Left forelimb (tissue), 1 donor: ENCODE results near the gene FAM114A1.

Experiments used
- DNase-seq: peaks from one replicate; pipeline ENCODE4 v3.0.0-alpha.2; 2018; ENCODE audit warnings: low spot score

FAM114A1 gene

DNA sequence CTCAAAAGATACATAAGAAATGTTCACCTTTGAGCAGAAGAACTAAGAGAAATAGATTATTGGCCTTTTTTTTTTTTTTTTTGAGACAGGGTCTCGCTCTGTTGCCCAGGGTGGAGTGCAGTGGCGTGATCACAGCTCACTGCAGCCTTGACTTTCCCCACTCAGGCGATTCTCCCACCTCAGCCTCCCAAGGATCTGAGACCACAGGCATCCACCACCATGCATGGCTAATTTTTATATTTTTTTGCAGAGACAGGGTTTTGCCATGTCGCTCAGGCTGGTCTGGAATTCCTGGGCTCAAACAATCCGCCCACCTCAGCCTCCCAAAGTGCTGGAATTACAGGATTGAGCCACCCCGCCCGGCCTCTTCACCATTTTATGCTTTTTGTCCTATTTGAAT is 8.1 kb upstream of the FAM114A1 start:
- DNase-seq: no peak

GRCh38 chr4:38860788-38861424 is 6.7 kb upstream of the FAM114A1 start:
- no peak for DNase-seq

DNA sequence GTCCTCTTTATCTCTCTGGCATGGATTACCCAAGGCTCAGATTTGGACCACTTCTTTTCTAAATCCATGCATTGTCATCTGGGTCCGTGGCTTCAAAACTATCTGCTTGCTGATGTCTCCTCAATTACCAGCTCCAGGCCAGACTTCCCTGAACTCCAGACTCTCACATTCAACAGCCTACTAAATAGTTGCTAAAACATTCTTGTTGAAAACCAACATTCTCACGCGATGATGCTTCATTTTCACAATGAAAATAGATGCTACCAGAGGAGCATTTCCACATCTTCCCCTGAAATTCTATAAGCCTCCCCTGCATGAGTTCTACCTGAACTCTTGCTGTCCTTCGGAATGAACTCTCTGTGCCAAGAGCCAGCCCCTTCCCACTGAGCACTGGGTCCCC is 5.8 kb upstream of the FAM114A1 start:
- no peak for DNase-seq

DNA sequence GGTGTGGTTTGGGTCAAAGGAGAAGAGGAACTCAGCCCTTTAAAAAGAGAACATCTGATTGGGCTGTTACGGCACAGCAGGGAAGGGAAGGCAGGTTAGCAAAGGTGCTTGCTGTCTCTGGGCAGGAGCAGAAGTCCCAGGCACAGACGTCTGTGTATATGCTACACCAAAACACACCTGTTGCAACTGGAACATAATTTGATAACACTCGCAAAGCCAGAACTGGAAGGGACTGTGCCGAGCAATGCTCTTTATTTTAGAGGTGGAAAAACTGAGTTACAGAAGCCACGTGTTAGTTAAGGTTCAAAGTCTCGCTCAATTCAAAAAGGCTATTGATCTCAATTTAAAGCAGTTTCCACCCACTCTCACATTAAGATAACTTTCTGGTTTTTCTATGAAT is 2.2 kb upstream of the FAM114A1 start:
- no peak for DNase-seq

GRCh38 chr4:38866973-38867477 is 581 bp upstream of the FAM114A1 start:
- no peak for DNase-seq

GRCh38 chr4:38868059-38868960 is 704 bp downstream of the FAM114A1 start:
- DNase-seq: peak; percentile 79

GRCh38 chr4:38869511-38869910 is 1.9 kb downstream of the FAM114A1 start:
- no peak for DNase-seq

DNA sequence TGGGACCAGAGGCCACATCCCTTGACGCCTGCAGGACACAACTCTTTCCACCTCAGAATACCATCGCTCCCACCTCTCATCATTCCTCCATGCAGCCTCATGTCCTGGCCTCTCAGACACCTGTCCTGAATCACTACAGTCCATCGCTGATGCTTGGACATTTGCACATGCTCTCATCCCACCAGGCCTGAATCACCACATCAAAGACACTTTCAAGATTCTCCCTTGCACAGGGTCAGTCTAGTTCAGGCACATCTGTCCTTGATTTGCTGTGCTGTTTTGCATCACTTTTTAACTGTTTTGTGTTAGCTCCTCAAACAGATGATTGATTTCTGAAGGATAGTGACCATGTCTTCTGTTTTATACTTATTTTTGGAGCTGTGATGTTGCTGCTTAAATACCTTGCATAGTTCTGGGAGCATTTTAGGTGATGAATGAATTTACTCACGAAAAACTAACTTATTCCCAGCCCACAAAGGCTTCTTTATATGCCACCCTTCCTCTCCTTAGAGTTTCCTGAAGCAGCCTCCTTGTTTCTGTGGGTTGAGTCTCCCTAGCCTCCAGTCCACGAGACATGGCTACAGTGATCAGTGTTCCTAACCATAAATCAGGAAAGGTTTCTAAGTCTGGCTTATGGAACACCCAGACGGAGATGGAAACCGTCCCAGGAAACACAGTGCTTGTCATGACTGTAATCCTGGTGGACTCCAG is 2.6 kb downstream of the FAM114A1 start:
- DNase-seq: no peak

DNA sequence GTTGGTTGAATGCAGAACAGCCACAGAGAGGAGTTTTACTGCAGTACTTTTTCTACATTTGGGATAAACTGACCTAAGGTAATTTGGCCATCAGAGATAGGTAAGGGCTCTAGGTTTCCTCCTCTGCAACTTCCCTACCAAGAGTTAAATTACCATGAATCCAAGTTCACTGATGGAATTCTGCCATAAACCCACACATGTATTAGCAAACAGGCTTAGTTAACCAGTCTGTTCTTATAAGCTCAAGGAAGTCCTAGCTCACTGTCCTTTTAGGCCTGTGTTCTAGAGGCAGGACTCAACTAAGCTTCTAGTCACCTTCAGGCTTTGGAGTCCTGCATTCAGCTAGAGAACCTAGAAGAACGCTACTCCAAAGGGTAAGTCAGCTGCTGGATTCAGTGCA is 4.0 kb downstream of the FAM114A1 start:
- no peak for DNase-seq

GRCh38 chr4:38872620-38873019 is 5.0 kb downstream of the FAM114A1 start:
- DNase-seq: no peak

DNA sequence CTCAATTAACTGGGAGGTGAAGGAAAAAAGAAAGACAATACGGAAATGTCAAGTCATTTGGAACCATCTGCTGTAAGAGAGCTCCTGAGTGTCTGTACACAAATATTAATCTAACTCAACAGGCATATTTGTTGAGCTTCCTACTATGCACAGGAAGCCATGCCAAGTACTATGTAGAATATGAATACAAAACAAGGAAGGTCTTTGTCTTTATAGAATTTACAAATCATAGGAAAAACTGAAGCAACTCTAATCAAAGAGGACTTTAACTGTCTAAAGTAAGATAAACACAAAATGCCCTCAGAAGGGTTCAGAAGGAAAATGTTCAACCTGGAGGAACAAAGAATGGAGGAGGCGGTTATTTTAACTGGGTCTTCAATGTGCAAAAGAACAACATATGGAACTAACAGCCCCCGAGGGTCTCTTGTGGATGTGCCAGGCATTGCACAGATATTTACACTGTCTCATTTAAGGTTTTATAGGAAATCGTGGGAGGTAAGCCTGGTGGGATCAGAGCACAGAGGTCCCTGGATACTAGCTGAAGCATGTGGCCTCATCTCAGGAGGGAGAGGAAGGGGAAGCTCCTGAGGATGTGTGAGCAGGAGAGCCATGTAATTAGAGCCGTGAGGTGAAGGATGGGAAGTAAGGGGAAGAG is 5.8 kb downstream of the FAM114A1 start:
- no peak for DNase-seq

- DNase-seq: no peak
Observed at GRCh38 chr4:38876636-38877035, 9.0 kb downstream of the FAM114A1 start.

GRCh38 chr4:38884254-38884653 is 16.6 kb downstream of the FAM114A1 start:
- no peak for DNase-seq

DNA sequence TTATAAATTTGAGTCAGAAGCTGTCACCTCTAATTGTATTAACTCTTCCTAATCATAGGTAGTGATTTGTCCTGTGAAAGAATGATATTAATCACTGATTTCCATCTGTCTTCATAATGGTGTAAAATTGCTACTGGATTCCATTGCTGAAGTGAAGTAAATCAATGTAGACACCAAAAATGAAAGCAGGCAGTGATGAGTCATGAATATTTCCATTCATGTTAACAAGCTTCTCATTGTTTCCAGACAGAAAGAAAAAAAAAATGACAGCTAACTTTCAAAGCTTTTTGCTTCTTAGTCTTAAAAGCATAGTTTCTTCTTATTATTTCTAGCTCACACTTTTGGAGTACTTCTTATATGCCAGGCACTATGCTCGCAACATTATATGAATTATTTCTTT is 21.5 kb downstream of the FAM114A1 start:
- no peak for DNase-seq

- DNase-seq: no peak
Observed at GRCh38 chr4:38891051-38891983, 23.7 kb downstream of the FAM114A1 start.

- DNase-seq: no peak
Observed at GRCh38 chr4:38894322-38894982, 26.8 kb downstream of the FAM114A1 start.

DNA sequence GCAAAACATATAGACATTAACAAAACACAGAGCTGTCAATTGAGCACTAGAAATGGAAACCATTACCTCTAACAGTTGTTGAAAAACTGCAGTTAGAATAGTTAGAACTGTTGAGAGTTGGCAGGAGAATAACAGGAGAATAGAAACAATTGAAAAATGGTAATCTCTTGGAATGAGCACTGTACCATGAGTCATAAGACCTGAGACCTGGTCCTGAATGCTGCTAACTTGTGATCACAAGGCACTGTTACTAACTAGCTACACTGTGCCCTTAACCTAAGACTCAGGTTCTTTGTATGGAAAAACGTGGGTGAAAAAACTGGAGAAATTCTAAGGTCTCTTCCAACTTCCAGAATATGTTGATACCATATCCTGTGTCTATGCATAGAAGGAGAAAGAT is 29.3 kb downstream of the FAM114A1 start:
- no peak for DNase-seq

- DNase-seq: no peak
Observed at GRCh38 chr4:38898245-38898644, 30.6 kb downstream of the FAM114A1 start.

DNA sequence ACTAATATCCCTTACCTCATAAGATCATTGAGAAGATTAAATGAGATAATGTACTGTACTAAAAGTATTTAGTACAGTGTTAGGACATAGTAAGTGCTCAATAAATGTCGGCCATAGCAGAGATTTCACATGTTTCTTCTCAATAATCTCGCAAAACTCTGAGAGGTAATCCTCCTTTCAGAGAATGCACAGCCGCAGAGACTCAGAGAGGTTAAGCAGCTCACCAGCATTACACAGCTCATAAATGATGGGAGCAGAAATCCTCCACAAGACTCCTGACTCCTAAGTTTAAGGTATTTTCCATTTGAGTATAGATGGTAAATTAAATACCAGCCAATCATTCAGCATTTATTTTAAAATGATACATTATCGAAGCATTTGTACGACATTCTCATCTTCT is 34.6 kb downstream of the FAM114A1 start:
- no peak for DNase-seq

DNA sequence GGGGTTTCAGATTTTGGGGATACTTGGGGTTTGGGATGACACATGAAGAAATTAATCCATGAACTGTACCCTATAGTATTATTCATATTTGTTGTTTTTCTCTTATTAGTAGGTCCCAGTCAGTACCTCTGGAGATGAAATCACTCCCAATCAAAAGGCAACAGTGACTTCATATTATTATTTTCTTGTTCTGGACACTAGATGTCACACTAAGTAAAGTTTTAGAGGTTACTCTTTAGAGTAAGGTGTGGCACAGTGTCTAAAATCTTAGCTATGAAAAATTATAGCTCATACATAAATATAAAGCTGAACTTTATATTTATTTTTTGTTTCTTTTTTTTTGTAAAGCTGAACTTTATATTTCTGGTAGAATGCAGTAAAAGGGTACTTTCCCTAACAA is 35.1 kb downstream of the FAM114A1 start:
- no peak for DNase-seq
